Neuronal stem cell (in vitro differentiated cells): ENCODE results near the gene TMEM45A.

Experiments used
- DNase-seq: peaks from one replicate; pipeline ENCODE4 v3.0.0-alpha.2; 2013; ENCODE audit warnings: low spot score
- H2AFZ ChIP-seq: one replicate; pipeline ENCODE4 v1.6.1; 2013; ENCODE audit warnings: mild to moderate bottlenecking, low read length, inconsistent platforms
- H2AK5ac ChIP-seq: 2 replicates; pipeline ENCODE4 v1.6.1; 2013; ENCODE audit warnings: low read depth, mild to moderate bottlenecking, inconsistent platforms, low read length, moderate library complexity, mixed read lengths
- H2BK120ac ChIP-seq: 2 replicates; pipeline ENCODE4 v1.6.1; 2013; ENCODE audit warnings: low read depth, mild to moderate bottlenecking, inconsistent platforms, low read length, moderate library complexity, mixed read lengths
- H2BK12ac ChIP-seq: one replicate; pipeline ENCODE4 v1.6.1; 2013; ENCODE audit warnings: low read length, inconsistent platforms
- H2BK15ac ChIP-seq: 2 replicates; pipeline ENCODE4 v1.6.1; 2013; ENCODE audit warnings: mild to moderate bottlenecking, low read length, inconsistent platforms, mixed read lengths
- H2BK5ac ChIP-seq: one replicate; pipeline ENCODE4 v1.6.1; 2013; ENCODE audit warnings: inconsistent platforms, mild to moderate bottlenecking, low read length, moderate library complexity
- H3K14ac ChIP-seq: one replicate; pipeline ENCODE4 v1.6.1; 2013; ENCODE audit warnings: low read length, inconsistent platforms
- H3K18ac ChIP-seq: 2 replicates; pipeline ENCODE4 v1.6.1; 2013; ENCODE audit warnings: low read length, inconsistent platforms
- H3K23ac ChIP-seq: 2 replicates; pipeline ENCODE4 v1.6.1; 2013; ENCODE audit warnings: low read depth, mild to moderate bottlenecking, mixed read lengths, low read length, inconsistent platforms; ENCODE audit not compliant: poor library complexity
- H3K27ac ChIP-seq: replicated peaks from 3 replicates; pipeline ENCODE4 v1.5.1; 2013; ENCODE audit warnings: low read length, inconsistent platforms
- H3K27me3 ChIP-seq, 3 experiments: 2 replicates each; pipeline ENCODE4 v1.6.1; 2013; ENCODE audit warnings: low read length in 3 of 3, mild to moderate bottlenecking in 2 of 3, inconsistent platforms in 1 of 3, low read depth in 1 of 3, mixed read lengths in 1 of 3, moderate library complexity in 1 of 3; ENCODE audit not compliant: control insufficient read depth in 3 of 3, insufficient read depth in 3 of 3
- H3K36me3 ChIP-seq, 2 donors: replicated peaks in 1 of 2; 2 replicates each; pipeline ENCODE4 v1.6.1; 2013; ENCODE audit warnings: low read length in 2 of 2; ENCODE audit not compliant: control insufficient read depth in 2 of 2, insufficient read depth in 2 of 2
- H3K4ac ChIP-seq: 2 replicates; pipeline ENCODE4 v1.6.1; 2013; ENCODE audit warnings: inconsistent platforms, mild to moderate bottlenecking, low read length, moderate library complexity
- H3K4me1 ChIP-seq, 2 donors: 1 replicate in 1 of 2; 2 replicates in 1 of 2; pipeline ENCODE4 v1.6.1; 2013; ENCODE audit warnings: low read length in 2 of 2, low read depth in 1 of 2; ENCODE audit not compliant: control insufficient read depth in 2 of 2, insufficient read depth in 1 of 2
- H3K4me2 ChIP-seq: one replicate; pipeline ENCODE4 v1.6.1; 2013; ENCODE audit warnings: mild to moderate bottlenecking, low read length, inconsistent platforms; ENCODE audit not compliant: insufficient read depth, poor library complexity, severe bottlenecking
- H3K4me3 ChIP-seq, 2 donors: 2 replicates each; pipeline ENCODE4 v1.5.1; 2013; ENCODE audit warnings: low read length in 2 of 2, mild to moderate bottlenecking in 2 of 2, inconsistent platforms in 1 of 2, moderate library complexity in 1 of 2
- H3K79me1 ChIP-seq: one replicate; pipeline ENCODE4 v1.6.1; 2013; ENCODE audit warnings: low read depth, mild to moderate bottlenecking, inconsistent platforms, low read length, moderate library complexity
- H3K9ac ChIP-seq: one replicate; pipeline ENCODE4 v1.6.1; 2013; ENCODE audit warnings: mild to moderate bottlenecking, low read depth, low read length, inconsistent platforms; ENCODE audit not compliant: poor library complexity
- H3K9me3 ChIP-seq, 2 donors: replicated peaks in 1 of 2; 2 replicates each; pipeline versions ENCODE3 to v1.6.1; 2013; ENCODE audit warnings: low read length in 2 of 2, mild to moderate bottlenecking in 2 of 2, inconsistent platforms in 1 of 2, low read depth in 1 of 2, mixed read lengths in 1 of 2, moderate library complexity in 1 of 2; ENCODE audit not compliant: control insufficient read depth in 2 of 2, insufficient read depth in 1 of 2
- H4K8ac ChIP-seq: one replicate; pipeline ENCODE4 v1.6.1; 2013; ENCODE audit warnings: low read depth, mild to moderate bottlenecking, inconsistent platforms, low read length, moderate library complexity
- H4K91ac ChIP-seq: one replicate; pipeline ENCODE4 v1.6.1; 2013; ENCODE audit warnings: low read length, low read depth, mild to moderate bottlenecking, inconsistent platforms; ENCODE audit not compliant: poor library complexity
- WGBS, 2 donors: extraction: QIAGEN DNeasy Blood & Tissue Kit; methylation state at CpG; one replicate each; pipeline ENCODE4 v1.1.7; 2013; ENCODE audit warnings: missing lambda C conversion rate in 2 of 2, mixed read lengths in 1 of 2; ENCODE audit not compliant: insufficient read length in 2 of 2, insufficient replicate concordance in 1 of 2; ENCODE audit errors: extremely low coverage in 2 of 2; 5-methylcytosine and 5-hydroxymethylcytosine counted together

Gene TMEM45A

DNA sequence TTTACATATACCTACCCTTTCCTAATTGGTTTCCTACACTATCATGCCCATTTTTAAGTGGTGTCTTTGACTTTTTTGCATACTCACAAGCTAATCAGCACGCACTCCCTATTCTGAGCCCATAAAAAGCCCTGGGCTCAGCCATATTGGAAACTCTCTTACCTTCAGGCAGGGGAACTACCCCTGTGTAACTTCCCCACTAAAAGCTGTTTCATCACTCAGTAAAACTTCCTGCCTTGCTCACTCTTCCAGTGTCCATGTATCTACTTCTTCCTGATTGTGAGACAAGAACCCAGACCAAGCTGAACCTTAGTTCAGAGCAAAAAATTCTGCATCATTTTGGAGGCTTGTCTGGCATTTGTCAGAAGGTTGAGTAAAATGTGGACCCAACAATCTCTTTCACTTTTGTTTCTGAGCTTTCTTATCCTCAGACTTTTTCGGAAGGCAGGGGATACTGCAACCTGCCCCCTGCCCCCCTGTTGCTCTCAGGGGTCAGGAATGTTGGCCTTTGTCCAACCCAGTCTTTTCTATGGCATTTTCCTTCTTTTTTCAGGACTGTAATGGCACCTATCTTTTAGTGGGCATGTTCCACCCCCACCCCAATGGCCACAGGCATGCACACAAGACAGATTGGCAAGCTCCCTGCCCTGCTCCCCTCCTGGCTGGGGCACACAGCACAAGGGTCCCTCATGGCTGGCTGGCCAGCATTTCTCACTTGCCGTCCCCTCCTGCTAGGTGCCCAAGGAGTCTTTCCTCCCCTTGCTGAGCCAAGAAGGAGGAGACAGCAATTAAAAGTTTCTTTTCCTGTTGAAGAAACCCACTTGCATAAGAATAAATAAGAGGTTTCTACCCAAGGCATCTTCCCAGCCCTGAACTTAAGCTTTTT lies 26.3 kb upstream of the TMEM45A start:
- H3K18ac ChIP-seq: no peak overlapping the region
- H2BK15ac ChIP-seq: no peak overlapping the region
- H3K4me3 ChIP-seq: no peak overlapping the region
- no peak overlapping the region for H4K91ac ChIP-seq
- no CpG with 5 or more reads among the region's 3 CpGs for WGBS, 2 donors
- H3K4me2 ChIP-seq: no peak overlapping the region
- no peaks in the 10 kb centered on the region for H3K36me3 ChIP-seq
- no peak overlapping the region for H4K8ac ChIP-seq
- peaks cover 0 to 4% (median 0%) of the 10 kb centered on the region in 3 experiments for H3K27me3 ChIP-seq
- no peak overlapping the region for H2BK12ac ChIP-seq
- peak overlapping the region; percentile 15 for H2AFZ ChIP-seq
- no peak overlapping the region for H2AK5ac ChIP-seq
- H3K9me3 ChIP-seq: peaks cover 5 to 6% of the 10 kb centered on the region in 2 donors
- H3K4ac ChIP-seq: no peak overlapping the region
- no peak overlapping the region for H2BK120ac ChIP-seq
- no peak overlapping the region for H3K9ac ChIP-seq
- no peak overlapping the region for H3K14ac ChIP-seq
- DNase-seq: no peak
- H2BK5ac ChIP-seq: no peak overlapping the region
- peaks cover 0 to 3% of the 10 kb centered on the region in 2 donors for H3K4me1 ChIP-seq
- H3K79me1 ChIP-seq: no peaks in the 10 kb centered on the region
- no peak overlapping the region for H3K23ac ChIP-seq
- H3K27ac ChIP-seq: no peak overlapping the region

DNA sequence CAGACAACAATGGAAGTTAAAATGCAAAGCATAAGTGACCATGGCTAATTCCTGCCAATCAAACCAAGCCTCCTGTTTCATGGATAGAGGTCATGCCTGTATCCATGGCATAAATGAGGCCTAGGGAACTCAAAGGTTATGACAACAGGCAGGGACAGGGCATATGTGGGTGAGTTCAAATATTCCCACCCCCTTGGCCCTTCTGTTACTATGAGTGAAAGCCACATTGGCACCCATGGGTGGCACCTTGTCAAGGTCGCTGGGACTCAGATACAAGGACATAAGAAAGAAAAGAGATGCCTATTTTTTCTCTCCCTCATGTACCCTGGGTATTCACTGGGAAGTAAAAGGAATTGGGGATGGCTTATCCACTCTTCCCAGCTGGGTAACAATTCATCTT lies 25.3 kb upstream of the TMEM45A start:
- WGBS, 2 donors: no CpG with 5 or more reads among the region's 1 CpG
- H4K8ac ChIP-seq: no peak overlapping the region
- no peak overlapping the region for H2BK120ac ChIP-seq
- no peak overlapping the region for H2BK12ac ChIP-seq
- H3K4me2 ChIP-seq: no peak overlapping the region
- no peaks in the 10 kb centered on the region for H3K79me1 ChIP-seq
- DNase-seq: no peak
- no peak overlapping the region for H3K4ac ChIP-seq
- H2BK5ac ChIP-seq: no peak overlapping the region
- H2AK5ac ChIP-seq: no peak overlapping the region
- H3K36me3 ChIP-seq: no peaks in the 10 kb centered on the region
- H3K27me3 ChIP-seq: no peaks in the 10 kb centered on the region
- H4K91ac ChIP-seq: no peak overlapping the region
- H3K14ac ChIP-seq: no peak overlapping the region
- no peak overlapping the region for H2BK15ac ChIP-seq
- H3K4me3 ChIP-seq: no peak overlapping the region
- no peak overlapping the region for H3K9ac ChIP-seq
- no peak overlapping the region for H3K23ac ChIP-seq
- H3K9me3 ChIP-seq: peaks cover 5 to 6% of the 10 kb centered on the region in 2 donors
- H3K4me1 ChIP-seq: peaks cover 0 to 3% of the 10 kb centered on the region in 2 donors
- H2AFZ ChIP-seq: no peak overlapping the region
- H3K18ac ChIP-seq: no peak overlapping the region
- no peak overlapping the region for H3K27ac ChIP-seq

DNA sequence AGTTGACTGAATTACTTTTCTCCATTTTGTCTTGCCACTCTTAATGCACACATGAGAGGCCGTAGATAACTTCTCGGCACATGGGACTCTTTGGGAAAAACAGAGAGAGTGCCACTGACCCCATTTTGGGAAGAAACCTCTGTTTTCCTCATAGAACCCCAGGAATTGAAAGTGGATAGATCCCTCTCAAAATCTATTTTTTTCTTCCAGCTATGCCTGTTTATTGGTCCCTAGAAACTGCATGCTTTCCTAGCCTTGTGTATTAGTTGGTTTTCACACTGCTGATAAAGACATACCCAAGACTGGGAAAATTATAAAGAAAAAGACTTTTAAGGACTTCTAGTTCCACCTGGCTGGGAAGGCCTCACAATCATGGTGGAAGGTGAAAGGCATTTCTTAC lies 23.7 kb upstream of the TMEM45A start:
- Histone ChIP-seq H2BK5ac (no peak overlapping the region), H3K27me3 (no peaks in the 10 kb centered on the region), H2BK12ac (no peak overlapping the region), H3K23ac (no peak overlapping the region), H3K14ac (no peak overlapping the region), H4K8ac (no peak overlapping the region), H3K79me1 (no peaks in the 10 kb centered on the region), H3K4me2 (no peak overlapping the region), H3K9me3 (peaks cover 5 to 6% of the 10 kb centered on the region in 2 donors), H2BK120ac (no peak overlapping the region), H3K4ac (no peak overlapping the region), H3K4me3 (no peak overlapping the region), H3K4me1 (peaks cover 0 to 3% of the 10 kb centered on the region in 2 donors), H4K91ac (no peak overlapping the region), H3K36me3 (no peaks in the 10 kb centered on the region), H3K9ac (no peak overlapping the region), H2BK15ac (no peak overlapping the region), H3K18ac (no peak overlapping the region), H3K27ac (no peak overlapping the region), H2AFZ (no peak overlapping the region), H2AK5ac (no peak overlapping the region)
- WGBS, 2 donors: no CpG with 5 or more reads among the region's 2 CpGs
- DNase-seq: no peak

DNA sequence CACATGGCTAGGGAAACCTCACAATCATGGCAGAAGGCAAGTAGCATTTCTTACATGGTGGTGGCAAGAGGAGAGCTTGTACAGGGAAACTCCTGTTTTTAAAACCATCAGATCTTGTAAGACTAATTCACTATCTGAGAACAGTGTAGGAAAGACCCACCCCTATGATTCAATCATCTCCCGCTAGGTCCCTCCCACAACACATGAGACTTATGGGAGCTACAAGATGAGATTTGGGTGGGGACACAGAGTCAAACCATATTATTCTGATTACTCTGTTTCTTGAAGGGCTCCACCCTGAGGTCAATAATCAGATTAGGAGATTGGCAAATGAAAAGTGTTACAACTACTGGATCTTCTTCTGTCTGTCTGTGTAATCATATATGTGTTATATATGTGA lies 21.5 kb upstream of the TMEM45A start:
- Histone ChIP-seq H3K14ac (no peak overlapping the region), H3K4ac (no peak overlapping the region), H3K27ac (no peak overlapping the region), H3K4me3 (no peak overlapping the region), H2AFZ (no peak overlapping the region), H3K18ac (no peak overlapping the region), H3K4me1 (peaks cover 0 to 3% of the 10 kb centered on the region in 2 donors), H3K79me1 (no peaks in the 10 kb centered on the region), H3K9me3 (peaks cover 5 to 6% of the 10 kb centered on the region in 2 donors), H2BK5ac (no peak overlapping the region), H3K4me2 (no peak overlapping the region), H2BK15ac (no peak overlapping the region), H3K23ac (no peak overlapping the region), H2BK120ac (no peak overlapping the region), H2AK5ac (no peak overlapping the region), H2BK12ac (no peak overlapping the region), H3K36me3 (no peaks in the 10 kb centered on the region), H3K27me3 (no peaks in the 10 kb centered on the region), H4K91ac (no peak overlapping the region), H4K8ac (no peak overlapping the region), H3K9ac (no peak overlapping the region)
- no CpG with 5 or more reads among the region's 1 CpG for WGBS, 2 donors
- no peak for DNase-seq
